ENCODE data around the gene STK11IP. TPM values are rescaled to one million over a fixed set of nuclear protein-coding genes. Genes with fewer than 3 reads are reported as not detected.

STK11IP gene
- total RNA-seq, 1 experiment from 2014 or later, result 45.0 TPM

GRCh38 chr2:219638948-219639755 is 41.5 kb downstream of the STK11IP start:
- no peaks in the 10 kb centered on the region for H3K27me3 ChIP-seq (ENCODE audit: insufficient read depth, low read length)
- ChIA-PET CTCF (no interaction called here), RAD21 (ENCODE audit: low non-redundant PET in 1 of 2, low total read pairs in 2 of 2, uncharacterized antibody in 2 of 2, unreplicated experiment in 2 of 2) (no interaction called here), POLR2A (no interaction called here)
- H3K9me2 ChIP-seq (ENCODE audit: insufficient read depth), result no peaks in the 10 kb centered on the region
- H3K4me2 ChIP-seq (ENCODE audit: low read length), result no peak overlapping the region
- TF ChIP-seq, protein P1, sequence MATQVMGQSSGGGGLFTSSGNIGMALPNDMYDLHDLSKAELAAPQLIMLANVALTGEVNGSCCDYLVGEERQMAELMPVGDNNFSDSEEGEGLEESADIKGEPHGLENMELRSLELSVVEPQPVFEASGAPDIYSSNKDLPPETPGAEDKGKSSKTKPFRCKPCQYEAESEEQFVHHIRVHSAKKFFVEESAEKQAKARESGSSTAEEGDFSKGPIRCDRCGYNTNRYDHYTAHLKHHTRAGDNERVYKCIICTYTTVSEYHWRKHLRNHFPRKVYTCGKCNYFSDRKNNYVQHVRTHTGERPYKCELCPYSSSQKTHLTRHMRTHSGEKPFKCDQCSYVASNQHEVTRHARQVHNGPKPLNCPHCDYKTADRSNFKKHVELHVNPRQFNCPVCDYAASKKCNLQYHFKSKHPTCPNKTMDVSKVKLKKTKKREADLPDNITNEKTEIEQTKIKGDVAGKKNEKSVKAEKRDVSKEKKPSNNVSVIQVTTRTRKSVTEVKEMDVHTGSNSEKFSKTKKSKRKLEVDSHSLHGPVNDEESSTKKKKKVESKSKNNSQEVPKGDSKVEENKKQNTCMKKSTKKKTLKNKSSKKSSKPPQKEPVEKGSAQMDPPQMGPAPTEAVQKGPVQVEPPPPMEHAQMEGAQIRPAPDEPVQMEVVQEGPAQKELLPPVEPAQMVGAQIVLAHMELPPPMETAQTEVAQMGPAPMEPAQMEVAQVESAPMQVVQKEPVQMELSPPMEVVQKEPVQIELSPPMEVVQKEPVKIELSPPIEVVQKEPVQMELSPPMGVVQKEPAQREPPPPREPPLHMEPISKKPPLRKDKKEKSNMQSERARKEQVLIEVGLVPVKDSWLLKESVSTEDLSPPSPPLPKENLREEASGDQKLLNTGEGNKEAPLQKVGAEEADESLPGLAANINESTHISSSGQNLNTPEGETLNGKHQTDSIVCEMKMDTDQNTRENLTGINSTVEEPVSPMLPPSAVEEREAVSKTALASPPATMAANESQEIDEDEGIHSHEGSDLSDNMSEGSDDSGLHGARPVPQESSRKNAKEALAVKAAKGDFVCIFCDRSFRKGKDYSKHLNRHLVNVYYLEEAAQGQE (IDR thresholded peaks at IDR 0.05; ENCODE audit: low read depth), result no peak
- TF ChIP-seq SRF (IDR thresholded peaks at IDR 0.05; ENCODE audit: low read depth) (no peak), EZH2phosphoT487 (IDR thresholded peaks at IDR 0.05; ENCODE audit: borderline replicate concordance) (no peak), EZH2 (IDR thresholded peaks at IDR 0.05) (no peak), POLR2A (IDR thresholded peaks at IDR 0.05; ENCODE audit: borderline replicate concordance, extremely low read depth, insufficient read depth, insufficient read length) (no peak)
- no peak overlapping the region for H3K4me3 ChIP-seq (replicated peaks in 1 of 2; ENCODE audit: low read depth in 1 of 2, low read length in 2 of 2)
- DNase-seq (ENCODE audit: low read depth, low spot score), result no peak
- no peak overlapping the region for H3K9ac ChIP-seq (ENCODE audit: low read length)
- intact Hi-C loops (cut with micrococcal nuclease), result no loop called here
- BruUV-seq (replicated peaks), result no TSS peak
- no peaks in the 10 kb centered on the region for H3K79me2 ChIP-seq (ENCODE audit: insufficient read depth, low read length)
- H3K36me3 ChIP-seq (ENCODE audit: control insufficient read depth in 1 of 2, insufficient read depth in 2 of 2, low read length in 2 of 2), result peaks cover 2 to 20% of the 10 kb centered on the region in 2 experiments; a peak in 2 of 4 replicates
- H4K20me1 ChIP-seq (ENCODE audit: insufficient read depth), result no peaks in the 10 kb centered on the region
- no peaks in the 10 kb centered on the region for H3K9me3 ChIP-seq (ENCODE audit: control insufficient read depth in 1 of 2, insufficient read depth in 1 of 2, low read depth in 1 of 2, low read length in 2 of 2)
- H3K27ac ChIP-seq (ENCODE audit: low read depth, low read length), result no peak overlapping the region
- ATAC-seq, result no peak
- H2AFZ ChIP-seq (ENCODE audit: low read depth, low read length, poor library complexity, severe bottlenecking), result no peak overlapping the region
- H3K4me1 ChIP-seq (ENCODE audit: control insufficient read depth in 1 of 2, insufficient read depth in 2 of 2, low read length in 2 of 2), result peaks cover 6 to 26% of the 10 kb centered on the region in 2 experiments

Measured in HCT116 (cell line).